ENCODE measurements around the gene HMGB2.
A peak's percentile ranks its signal among the peaks of the same experiment; 100 is the strongest.

The HMGB2 gene

DNA sequence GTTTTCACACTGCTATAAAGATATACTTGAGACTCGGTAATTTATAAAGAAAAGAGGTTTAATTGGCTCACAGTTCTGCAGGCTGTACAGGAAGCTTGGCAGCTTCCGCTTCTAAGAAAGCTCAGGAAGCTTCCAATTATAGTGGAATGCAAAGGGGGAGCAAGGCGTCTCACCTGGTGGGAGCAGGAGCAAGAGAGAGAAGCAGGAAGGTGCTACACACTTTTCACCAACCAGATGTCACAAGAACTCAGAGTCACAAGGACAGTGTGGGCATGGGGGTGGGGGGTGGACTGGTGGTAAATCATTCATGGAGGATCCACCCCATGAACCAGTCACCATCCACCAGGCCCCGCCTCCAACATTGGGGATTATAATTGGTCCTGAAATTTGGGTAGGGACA is 22.8 kb downstream of the HMGB2 start:
- DNase-seq (ENCODE audit: extremely low spot score): no peak
- ChIA-PET POLR2A (no interaction called here), CTCF (interaction anchor here (6.5 kb wide), 1 partner anchor 11 kb away, joined by 84 read pairs; no protein-coding TSS in a partner anchor)
- TF ChIP-seq, protein P1, sequence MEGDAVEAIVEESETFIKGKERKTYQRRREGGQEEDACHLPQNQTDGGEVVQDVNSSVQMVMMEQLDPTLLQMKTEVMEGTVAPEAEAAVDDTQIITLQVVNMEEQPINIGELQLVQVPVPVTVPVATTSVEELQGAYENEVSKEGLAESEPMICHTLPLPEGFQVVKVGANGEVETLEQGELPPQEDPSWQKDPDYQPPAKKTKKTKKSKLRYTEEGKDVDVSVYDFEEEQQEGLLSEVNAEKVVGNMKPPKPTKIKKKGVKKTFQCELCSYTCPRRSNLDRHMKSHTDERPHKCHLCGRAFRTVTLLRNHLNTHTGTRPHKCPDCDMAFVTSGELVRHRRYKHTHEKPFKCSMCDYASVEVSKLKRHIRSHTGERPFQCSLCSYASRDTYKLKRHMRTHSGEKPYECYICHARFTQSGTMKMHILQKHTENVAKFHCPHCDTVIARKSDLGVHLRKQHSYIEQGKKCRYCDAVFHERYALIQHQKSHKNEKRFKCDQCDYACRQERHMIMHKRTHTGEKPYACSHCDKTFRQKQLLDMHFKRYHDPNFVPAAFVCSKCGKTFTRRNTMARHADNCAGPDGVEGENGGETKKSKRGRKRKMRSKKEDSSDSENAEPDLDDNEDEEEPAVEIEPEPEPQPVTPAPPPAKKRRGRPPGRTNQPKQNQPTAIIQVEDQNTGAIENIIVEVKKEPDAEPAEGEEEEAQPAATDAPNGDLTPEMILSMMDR (IDR thresholded peaks at IDR 0.05; ENCODE audit: control extremely low read depth, extremely low read depth, low read depth, missing control alignments): no peak

DNA sequence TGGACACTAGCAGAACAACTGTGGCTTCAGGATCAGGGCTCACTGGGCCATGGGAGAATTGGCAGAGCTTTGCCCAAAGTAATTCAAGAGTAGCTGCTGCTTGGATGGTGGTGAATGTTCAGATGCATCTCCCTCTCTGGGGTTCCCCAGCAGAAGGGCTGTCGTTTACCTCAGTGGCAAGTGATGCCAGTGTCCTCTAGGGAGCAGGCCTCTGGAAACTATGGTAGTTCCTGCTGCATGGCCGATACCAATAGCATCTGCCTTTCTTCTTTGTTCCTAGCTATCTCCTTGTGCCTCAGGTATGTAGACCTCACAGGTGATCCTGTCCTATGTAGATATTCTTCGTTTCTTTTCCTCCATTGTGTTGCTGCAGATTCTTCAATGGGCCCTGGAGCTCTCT is 26.4 kb downstream of the HMGB2 start:
- DNase-seq (ENCODE audit: extremely low spot score): no peak
- TF ChIP-seq, protein P1 (IDR thresholded peaks at IDR 0.05; ENCODE audit: control extremely low read depth, extremely low read depth, low read depth, missing control alignments): no peak
- POLR2A ChIA-PET: no interaction called here
- CTCF ChIA-PET: interaction anchor here (0.8 to 4.5 kb wide), 10 partner anchors 9 to 294 kb away, joined by 3 to 20 read pairs (median 4); no protein-coding TSS in a partner anchor

DNA sequence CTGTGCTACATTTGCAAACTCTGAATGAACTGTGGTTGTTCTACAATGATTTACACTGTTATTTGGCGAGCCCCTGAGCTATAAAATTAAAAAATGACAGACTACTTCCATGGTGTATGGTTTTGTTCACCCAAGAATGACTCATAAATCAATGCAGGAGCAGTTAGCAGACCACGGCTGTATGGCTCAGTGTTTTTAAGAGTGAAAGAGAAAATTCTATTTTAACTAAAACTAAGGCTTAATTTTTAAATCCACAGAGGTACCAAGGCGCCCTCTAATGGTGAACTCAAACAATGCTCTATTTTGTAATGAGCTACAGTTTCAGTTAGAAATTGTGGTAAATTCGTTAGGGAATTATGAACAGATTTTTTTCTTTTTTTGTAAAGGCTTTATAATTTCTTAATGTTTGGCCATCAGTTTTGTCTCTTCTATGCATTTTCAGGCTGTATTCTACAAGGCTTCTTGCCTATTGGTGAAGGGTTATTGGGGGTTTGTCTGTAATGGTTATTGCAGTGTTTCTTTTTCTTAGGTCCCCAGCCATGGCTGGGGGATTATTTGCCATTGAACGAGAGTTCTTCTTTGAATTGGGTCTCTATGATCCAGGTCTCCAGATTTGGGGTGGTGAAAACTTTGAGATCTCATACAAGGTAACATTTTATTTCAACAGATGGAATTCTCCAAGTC is 32.5 kb downstream of the HMGB2 start:
- CTCF ChIA-PET: interaction anchor here (0.6 to 5.5 kb wide), 76 partner anchors 11 to 471 kb away, joined by 3 to 86 read pairs (median 5); partner anchors contain the start of genes GALNT7 and HMGB2
- peak; percentile 36 for DNase-seq (ENCODE audit: extremely low spot score)
- POLR2A ChIA-PET: no interaction called here
- TF ChIP-seq, protein P1 (IDR thresholded peaks at IDR 0.05; ENCODE audit: control extremely low read depth, extremely low read depth, low read depth, missing control alignments): peak; percentile 58

DNA sequence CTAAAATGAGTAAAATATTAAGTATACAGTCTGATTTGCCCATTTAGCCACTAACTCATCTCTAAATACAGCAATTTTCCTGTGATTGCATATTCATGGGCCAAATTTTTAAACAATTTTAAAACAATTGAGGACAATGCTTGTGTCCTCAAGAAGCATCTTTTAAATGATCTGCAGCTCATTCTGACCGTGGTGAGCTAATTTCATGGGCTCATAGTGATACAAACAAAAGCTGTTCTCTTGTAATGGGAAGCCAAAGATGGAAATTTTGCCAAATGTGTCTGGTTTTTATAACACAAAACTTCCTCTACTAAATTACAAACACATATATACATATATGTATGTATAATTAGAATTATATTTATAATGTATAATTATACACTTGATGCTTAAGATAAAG is 39.7 kb downstream of the HMGB2 start:
- TF ChIP-seq, protein P1 (IDR thresholded peaks at IDR 0.05; ENCODE audit: control extremely low read depth, extremely low read depth, low read depth, missing control alignments): no peak
- no peak for DNase-seq (ENCODE audit: extremely low spot score)
- ChIA-PET POLR2A (no interaction called here), CTCF (no interaction called here)

DNA sequence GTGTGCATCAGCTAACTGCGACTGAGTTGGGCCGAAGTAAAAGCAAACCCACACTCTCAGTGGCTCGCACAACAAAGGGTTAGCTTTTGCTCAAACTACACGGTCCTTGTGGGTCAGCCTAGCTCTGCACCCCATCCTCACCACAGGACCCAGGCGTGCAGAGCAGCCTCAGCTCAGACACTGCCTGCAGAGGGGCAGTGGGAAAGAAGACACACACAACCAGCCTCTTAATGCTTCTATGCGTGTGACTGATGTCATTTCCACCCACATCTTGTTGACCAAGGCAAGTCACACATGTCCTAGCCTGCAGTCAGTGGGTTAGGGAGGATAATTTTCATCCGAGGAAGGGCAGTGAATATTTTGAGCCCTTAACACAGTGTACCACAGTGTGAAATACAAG is 40.5 kb downstream of the HMGB2 start:
- POLR2A ChIA-PET: no interaction called here

DNA sequence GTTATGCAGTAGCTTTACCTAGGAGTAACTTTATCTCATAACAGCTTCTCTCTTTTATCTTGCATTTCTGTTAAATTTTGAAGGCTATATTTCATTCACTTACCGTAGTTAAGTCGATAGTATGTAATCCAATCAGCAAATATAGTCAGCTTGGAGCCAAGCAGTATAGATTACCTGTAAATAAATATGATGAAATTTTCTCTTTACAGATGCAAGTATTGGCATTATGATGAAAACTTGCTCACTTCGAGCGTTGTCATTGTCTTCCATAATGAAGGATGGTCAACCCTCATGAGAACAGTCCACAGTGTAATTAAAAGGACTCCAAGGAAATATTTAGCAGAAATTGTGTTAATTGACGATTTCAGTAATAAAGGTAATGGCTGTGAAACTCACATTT is 42.3 kb downstream of the HMGB2 start:
- no peak for DNase-seq (ENCODE audit: extremely low spot score)
- TF ChIP-seq, protein P1 (IDR thresholded peaks at IDR 0.05; ENCODE audit: control extremely low read depth, extremely low read depth, low read depth, missing control alignments): no peak
- POLR2A ChIA-PET: no interaction called here
- CTCF ChIA-PET: interaction anchor here (1.0 to 6.3 kb wide), 9 partner anchors 8 to 279 kb away, joined by 4 to 86 read pairs (median 5); no protein-coding TSS in a partner anchor

More for the DNA sequence above, 40.5 kb downstream of the HMGB2 start:
- CTCF ChIA-PET: interaction anchor here (0.9 to 6.3 kb wide), 8 partner anchors 7 to 281 kb away, joined by 3 to 86 read pairs (median 6); no protein-coding TSS in a partner anchor
- TF ChIP-seq, protein P1 (IDR thresholded peaks at IDR 0.05; ENCODE audit: control extremely low read depth, extremely low read depth, low read depth, missing control alignments): no peak
- DNase-seq (ENCODE audit: extremely low spot score): no peak
